Aorta (tissue), 5 donors: Measurements from ENCODE around the gene ARMC7. TPM values are rescaled to one million over a fixed set of nuclear protein-coding genes. Genes with fewer than 3 reads are reported as not detected.

Experiments
- ATAC-seq: fragments of 200-7000 bp; cut with Tn5 transposase; one replicate; pipeline ENCODE4 v1.9.1; 2022; ENCODE audit warnings: moderate library complexity; ENCODE audit not compliant: low FRiP score
- DNase-seq, 2 donors: peaks; one replicate each; pipeline ENCODE4 v3.0.0-alpha.2; 2020
- H3K27ac ChIP-seq, 2 donors: one replicate each; pipeline ENCODE4 v1.5.1; 2013; ENCODE audit warnings: low read length in 2 of 2, mild to moderate bottlenecking in 2 of 2, moderate library complexity in 2 of 2, control low read depth in 1 of 2, inconsistent platforms in 1 of 2, low read depth in 1 of 2
- H3K27me3 ChIP-seq, 2 donors: one replicate each; pipeline ENCODE4 v1.6.1; 2013; ENCODE audit warnings: control low read depth in 1 of 2, low read length in 1 of 2, mild to moderate bottlenecking in 1 of 2, moderate library complexity in 1 of 2; ENCODE audit not compliant: insufficient read depth in 2 of 2, control insufficient read depth in 1 of 2
- H3K36me3 ChIP-seq, 2 donors: one replicate each; pipeline ENCODE4 v1.6.1; 2013; ENCODE audit warnings: control low read depth in 1 of 2, low read length in 1 of 2, mild to moderate bottlenecking in 1 of 2; ENCODE audit not compliant: insufficient read depth in 2 of 2, control insufficient read depth in 1 of 2
- H3K4me1 ChIP-seq, 2 donors: one replicate each; pipeline ENCODE4 v1.6.1; 2013; ENCODE audit warnings: low read length in 2 of 2, control low read depth in 1 of 2, mild to moderate bottlenecking in 1 of 2, moderate library complexity in 1 of 2; ENCODE audit not compliant: insufficient read depth in 2 of 2, control insufficient read depth in 1 of 2
- H3K4me3 ChIP-seq, 2 donors: one replicate each; pipeline ENCODE4 v1.5.1; 2013; ENCODE audit warnings: low read length in 2 of 2, control low read depth in 1 of 2, mild to moderate bottlenecking in 1 of 2
- H3K9me3 ChIP-seq: one replicate; pipeline ENCODE4 v1.6.1; 2013; ENCODE audit warnings: mild to moderate bottlenecking, low read length; ENCODE audit not compliant: control insufficient read depth
- WGBS, 2 donors: extraction: QIAGEN DNeasy Blood & Tissue Kit; methylation state at CpG; one replicate each; pipeline ENCODE4 v1.1.7; 2013; 5-methylcytosine and 5-hydroxymethylcytosine counted together
- intact Hi-C, 2 donors: fragments of 100-400 bp; cut with DNase I; formaldehyde crosslinking; loops; one replicate each; pipeline versions ENCODE4 v1.14.2 to v1.15.0; 2022
- long read RNA-seq, 2 donors: library from polyadenylated mRNA; unstranded; transcript quantifications; one replicate each; pipeline ENCODE4 v2.0.0, GENCODE V29; 2020 to 2021
- polyA plus RNA-seq, 2 donors: library from polyadenylated mRNA; stranded (reverse); fragments of 200-250 nt; gene quantifications; one replicate each; pipeline ENCODE4 v1.2.3, GENCODE V29; 2013
- total RNA-seq, 2 donors: library from RNA; stranded (reverse); fragmentation: NEBNext Ultra II Directional; extraction: Animal tissue kit (Norgen Biotek cat#: 25700); gene quantifications; one replicate each; pipeline ENCODE4 v1.2.1, GENCODE V29; 2021
- donor health status: healthy with polysubstance abuse.
- donor health status: Bipolar disorder and iron deficiency.
- donor health status: DM: no; HTN: no; CAD: no.
- donor health status: DM: no; HTN: no; CAD: no.
- donor health status: DM: yes; HTN: yes; CAD: no.

The ARMC7 gene
- 10 to 100 TPM in 1 of 2 donors, 1 to 10 TPM in 1; 8.7 to 19.4 TPM for total RNA-seq
- 1 to 10 TPM; 4.9 to 8.6 TPM for polyA plus RNA-seq
- long read RNA-seq, donor 1, transcript ARMC7-204 (3 exons, 1,204 nt), result minor isoform, 6 of 46 reads
- long read RNA-seq, donor 1, transcript ARMC7-201 (3 exons, 2,126 nt), result major isoform, 31 of 46 reads
- long read RNA-seq, donor 1, partial matches to known transcripts, result 2 of 46 reads
- long read RNA-seq, donor 1, other reads (novel, unspliced or antisense), result 7 of 46 reads
- long read RNA-seq, donor 2, transcript ARMC7-201 (3 exons, 2,126 nt), result major isoform, 6 of 9 reads
- long read RNA-seq, donor 2, partial matches to known transcripts, result 0 of 9 reads
- long read RNA-seq, donor 2, other reads (novel, unspliced or antisense), result 3 of 9 reads

GRCh38 chr17:75109407-75110233 lies at the start of gene ARMC7:
Gene ARMC7 (plus strand): TSS chr17:75109969. CDS start chr17:75110289, 320 bp downstream.
- intact Hi-C loops, result loop anchor here (5.0 to 10.0 kb wide), 4 partner anchors 62 to 147 kb away; partner anchors contain the start of genes ATP5PD (in 1 of the 2), KCTD2 (in 1 of the 2) and SUMO2 (in 1 of the 2)
- peak within 1 kb of the TSS; percentile 57 to 90 for H3K4me3 ChIP-seq

DNA sequence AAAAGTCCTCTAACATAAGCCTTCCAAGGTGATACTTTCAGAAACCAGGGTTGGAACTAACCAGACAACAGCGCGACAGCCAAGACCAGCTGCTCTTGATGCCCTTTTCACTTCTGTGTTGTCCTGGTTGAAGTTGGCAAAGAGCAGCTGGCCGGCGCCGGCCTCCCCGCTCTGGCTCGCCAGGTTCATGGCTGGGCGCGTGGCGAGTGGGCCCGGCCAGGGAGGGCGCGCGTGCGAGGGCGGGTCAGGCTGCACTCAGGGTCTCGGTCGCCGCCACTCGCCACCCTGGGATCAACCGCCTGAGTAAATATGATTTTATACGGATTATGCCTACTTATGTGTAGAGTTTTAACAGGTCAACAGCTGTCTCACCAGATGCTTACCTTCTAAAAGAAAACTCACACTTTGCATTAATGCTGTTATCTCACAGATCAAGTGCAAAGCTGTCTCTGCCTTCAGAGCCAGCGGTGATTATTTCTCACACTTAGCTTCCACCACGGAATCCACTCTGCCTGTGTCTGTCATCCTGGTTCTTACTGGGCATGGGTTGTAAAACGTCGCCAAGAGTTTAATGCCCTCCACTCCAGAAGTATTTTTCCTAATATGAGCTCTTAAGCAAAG lies 49.2 kb upstream of the ARMC7 start:
- ATAC-seq, result no peak

More at GRCh38 chr17:75109407-75110233, at the start of gene ARMC7:
- H3K27ac ChIP-seq, result no peak within 1 kb of the TSS
- H3K36me3 ChIP-seq, result no peaks in the 10 kb centered on the region
- 0% methylated on average over 68 of the region's 68 CpGs for WGBS, 2 donors
- peak; percentile 94 to 96 for DNase-seq
- ATAC-seq, result peak; percentile 90
- H3K9me3 ChIP-seq, result no peaks in the 10 kb centered on the region
- H3K4me1 ChIP-seq, result no peaks in the 10 kb centered on the region
- H3K27me3 ChIP-seq, result no peaks in the 10 kb centered on the region

GRCh38 chr17:75061055-75061438 lies 48.7 kb upstream of the ARMC7 start:
- intact Hi-C loops, result no loop called here
- Histone ChIP-seq H3K4me3 (no peak overlapping the region), H3K9me3 (no peaks in the 10 kb centered on the region), H3K4me1 (no peaks in the 10 kb centered on the region), H3K27ac (no peak overlapping the region), H3K27me3 (no peaks in the 10 kb centered on the region), H3K36me3 (peaks cover 0 to 7% of the 10 kb centered on the region in 2 donors)
- ATAC-seq (no peak), DNase-seq (peak in 1 of 2 donors; percentile 39)
- WGBS, 2 donors, result 95 to 96% methylated on average over 10 of the region's 10 CpGs

More for the DNA sequence above, 49.2 kb upstream of the ARMC7 start:
- H3K27ac ChIP-seq, result no peak overlapping the region
- no peaks in the 10 kb centered on the region for H3K9me3 ChIP-seq
- no peak overlapping the region for H3K4me3 ChIP-seq
- H3K36me3 ChIP-seq, result peaks cover 0 to 7% of the 10 kb centered on the region in 2 donors
- intact Hi-C loops, result no loop called here
- H3K27me3 ChIP-seq, result no peaks in the 10 kb centered on the region
- WGBS, 2 donors, result 94% methylated on average over 26 of the region's 26 CpGs
- H3K4me1 ChIP-seq, result no peaks in the 10 kb centered on the region
- peak in 1 of 2 donors; percentile 63 for DNase-seq

GRCh38 chr17:75061618-75062017 lies 48.2 kb upstream of the ARMC7 start:
- H3K4me1 ChIP-seq, result no peaks in the 10 kb centered on the region
- peaks cover 0 to 7% of the 10 kb centered on the region in 2 donors for H3K36me3 ChIP-seq
- 86 to 89% methylated on average over 8 of the region's 8 CpGs for WGBS, 2 donors
- ATAC-seq, result no peak
- H3K9me3 ChIP-seq, result no peaks in the 10 kb centered on the region
- H3K4me3 ChIP-seq, result no peak overlapping the region
- DNase-seq, result peak in 1 of 2 donors; percentile 52
- no peak overlapping the region for H3K27ac ChIP-seq
- intact Hi-C loops, result no loop called here
- H3K27me3 ChIP-seq, result no peaks in the 10 kb centered on the region

DNA sequence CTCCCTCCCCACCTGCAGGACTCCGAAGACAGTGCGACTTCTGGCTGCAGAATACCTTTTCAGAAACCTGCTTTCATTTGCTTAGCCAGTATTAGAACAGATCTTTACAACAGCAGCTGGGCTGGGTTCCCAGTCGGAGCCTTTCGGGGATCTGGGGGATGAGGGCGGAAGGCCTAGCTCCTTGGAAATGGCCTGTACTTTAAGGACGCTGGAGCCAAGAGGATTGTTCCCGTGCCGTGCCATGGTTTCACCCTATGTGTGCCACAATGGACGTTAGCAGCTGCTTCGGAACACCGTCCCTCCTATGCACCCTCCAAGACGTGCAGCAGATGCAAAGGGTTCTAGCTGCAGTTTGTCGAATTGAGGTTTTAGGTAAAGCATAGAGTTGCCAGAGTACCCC lies 46.6 kb upstream of the ARMC7 start:
- Histone ChIP-seq H3K36me3 (peaks cover 0 to 7% of the 10 kb centered on the region in 2 donors), H3K27ac (no peak overlapping the region), H3K9me3 (no peaks in the 10 kb centered on the region), H3K27me3 (no peaks in the 10 kb centered on the region), H3K4me1 (no peaks in the 10 kb centered on the region), H3K4me3 (no peak overlapping the region)
- ATAC-seq (no peak), DNase-seq (peak in 1 of 2 donors; percentile 61)
- 86% methylated on average over 13 of the region's 13 CpGs for WGBS, 2 donors
- intact Hi-C loops, result no loop called here

- ATAC-seq, result no peak
- Histone ChIP-seq H3K27ac (no peak overlapping the region), H3K4me3 (no peak overlapping the region), H3K9me3 (no peaks in the 10 kb centered on the region), H3K27me3 (no peaks in the 10 kb centered on the region), H3K4me1 (no peaks in the 10 kb centered on the region), H3K36me3 (peaks cover 0 to 7% of the 10 kb centered on the region in 2 donors)
- 75 to 92% methylated on average over 3 of the region's 3 CpGs for WGBS, 2 donors
- intact Hi-C loops, result no loop called here
- peak in 1 of 2 donors; percentile 19 for DNase-seq
These were observed 46.1 kb upstream of the ARMC7 start for GRCh38 chr17:75063626-75064025.

DNA sequence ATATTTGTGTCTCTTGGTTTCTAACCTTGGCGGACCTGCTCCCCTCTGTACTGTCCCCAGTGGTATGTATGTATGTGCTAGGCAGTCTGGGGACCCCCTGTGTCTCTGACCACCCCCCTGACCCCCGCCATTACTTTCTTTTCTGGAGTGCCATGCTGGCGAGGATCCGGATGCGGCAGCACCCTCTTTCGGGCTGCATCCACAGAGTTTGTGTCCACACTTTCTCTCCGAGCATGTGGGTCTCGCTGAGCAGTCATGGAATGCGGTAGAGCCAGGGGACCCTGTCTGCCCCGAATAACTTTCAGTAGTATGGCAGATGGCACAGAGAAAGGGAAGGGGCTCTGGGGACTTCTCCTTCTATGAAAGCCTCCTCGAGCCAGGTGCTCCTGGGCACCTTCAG lies 45.7 kb upstream of the ARMC7 start:
- no peak overlapping the region for H3K4me3 ChIP-seq
- ATAC-seq (no peak), DNase-seq (peak in 1 of 2 donors; percentile 41)
- H3K27me3 ChIP-seq, result no peaks in the 10 kb centered on the region
- no peaks in the 10 kb centered on the region for H3K4me1 ChIP-seq
- WGBS, 2 donors, result 92 to 93% methylated on average over 11 of the region's 11 CpGs
- H3K9me3 ChIP-seq, result no peaks in the 10 kb centered on the region
- peaks cover 0 to 7% of the 10 kb centered on the region in 2 donors for H3K36me3 ChIP-seq
- intact Hi-C loops, result no loop called here
- H3K27ac ChIP-seq, result no peak overlapping the region

DNA sequence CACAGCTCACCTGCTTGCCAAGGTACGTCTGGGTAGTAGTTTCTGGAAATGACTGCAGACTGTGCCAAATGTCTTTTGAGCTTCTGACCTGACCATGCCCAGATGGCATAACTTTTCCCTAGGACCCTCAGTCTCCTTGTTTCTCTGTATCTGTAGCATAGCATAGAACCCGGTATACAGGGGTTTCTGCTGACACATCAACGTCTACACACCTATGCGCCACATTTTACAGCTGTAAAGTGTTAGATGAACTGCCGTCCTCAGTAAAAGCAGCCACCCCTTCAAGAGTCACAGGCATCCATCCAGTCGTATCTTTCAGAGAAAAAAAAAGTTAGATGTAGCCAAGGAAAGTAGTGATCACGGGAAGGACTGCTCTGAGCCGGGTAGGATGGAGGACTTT lies 45.3 kb upstream of the ARMC7 start:
- Histone ChIP-seq H3K27me3 (no peaks in the 10 kb centered on the region), H3K9me3 (no peaks in the 10 kb centered on the region), H3K4me1 (no peaks in the 10 kb centered on the region), H3K36me3 (peaks cover 0 to 7% of the 10 kb centered on the region in 2 donors), H3K27ac (no peak overlapping the region), H3K4me3 (no peak overlapping the region)
- intact Hi-C loops, result no loop called here
- no peak for DNase-seq
- no peak for ATAC-seq
- 78 to 79% methylated on average over 8 of the region's 8 CpGs for WGBS, 2 donors
